BJ (cell line): Measurements from ENCODE around the gene HIVEP3. TPM values are rescaled to one million over a fixed set of nuclear protein-coding genes. Genes with fewer than 3 reads are reported as not detected.

Experiments
- CTCF ChIA-PET: fragments of 350-600 bp; formaldehyde crosslinking; extraction: SDS; loops from one replicate; lab custom pipeline; 2021; ENCODE audit warnings: antibody characterized with exemption, inconsistent platforms; lab: Yijun Ruan, JAX
- POLR2A ChIA-PET: fragments of 300-600 bp; sonication (Branson Sonifier 250); formaldehyde crosslinking; extraction: SDS; loops from one replicate; lab custom pipeline; 2021; ENCODE audit warnings: antibody characterized with exemption; lab: Charles Lee
- DNase-seq: peaks from one replicate; pipeline ENCODE4 v3.0.0-alpha.2; 2011; ENCODE audit warnings: low read depth
- H3K27me3 ChIP-seq: 2 replicates; pipeline ENCODE4 v1.6.0; 2011; ENCODE audit warnings: low read length; ENCODE audit not compliant: control insufficient read depth, insufficient read depth
- H3K36me3 ChIP-seq: 2 replicates; pipeline ENCODE4 v1.5.1; 2011; ENCODE audit warnings: low read length; ENCODE audit not compliant: control insufficient read depth, insufficient read depth
- H3K4me3 ChIP-seq: 2 replicates; pipeline ENCODE4 v1.5.1; 2011; ENCODE audit warnings: low read depth, mild to moderate bottlenecking, control low read depth, low read length
- polyA plus RNA-seq: library from polyadenylated mRNA; depleted of rRNA; stranded (reverse); fragments of >200 nt; gene quantifications from 2 replicates; pipeline ENCODE4 v1.2.3, GENCODE V29; 2011
- TF ChIP-seq, protein P1 (sequence below): IDR thresholded peaks from 2 replicates; pipeline ENCODE4 v1.5.1; 2011; ENCODE audit warnings: low read depth, mild to moderate bottlenecking, control low read depth, inconsistent platforms, low read length, moderate library complexity; ENCODE audit not compliant: insufficient read depth

Gene HIVEP3
- polyA plus RNA-seq, 1 experiment: 4.0 TPM

DNA sequence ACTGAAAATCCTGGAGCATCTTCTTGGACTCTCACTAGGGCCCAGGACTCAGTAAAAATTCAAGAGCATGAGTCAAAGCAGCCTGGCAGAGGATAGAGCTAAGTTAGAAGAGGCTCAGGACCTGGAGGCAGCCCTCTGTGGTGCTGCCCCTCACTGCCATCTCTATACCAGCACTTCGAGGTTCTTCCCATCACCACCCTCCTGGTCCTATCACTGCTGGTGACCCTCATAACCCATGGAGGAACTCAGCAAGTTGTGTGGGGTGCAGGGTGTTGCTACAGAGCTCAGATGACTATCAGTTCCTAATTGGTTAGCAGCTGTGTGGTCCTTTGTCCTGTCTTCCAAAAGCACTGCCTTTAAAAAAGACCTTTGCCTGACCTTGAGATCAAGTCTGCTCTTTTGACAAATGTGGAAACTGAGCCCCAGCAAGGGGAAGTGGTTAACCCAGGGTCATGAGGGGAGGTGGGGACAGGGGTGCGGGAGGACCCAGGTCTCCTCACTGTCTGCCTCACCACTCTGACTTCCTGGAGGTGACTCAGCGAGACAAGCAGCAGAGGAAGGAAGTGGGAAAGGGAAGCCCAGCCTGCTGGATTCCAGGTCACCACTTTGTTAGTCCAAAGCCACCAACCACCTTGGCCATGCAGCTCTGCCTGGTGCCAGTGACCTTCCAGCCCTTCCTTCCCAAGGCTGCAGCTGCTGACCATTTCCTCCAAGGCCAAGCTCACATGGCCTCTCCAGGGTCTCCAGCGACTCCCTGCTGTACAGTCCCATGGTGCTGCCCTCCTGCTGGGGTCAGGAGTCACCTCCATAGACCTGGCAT, 234.8 kb downstream of the HIVEP3 start:
- no peaks in the 10 kb centered on the region for H3K36me3 ChIP-seq
- DNase-seq: no peak
- ChIA-PET CTCF (interaction anchor here (1.0 to 1.2 kb wide), 2 partner anchors 105 to 110 kb away, joined by 3 read pairs; no protein-coding TSS in a partner anchor), POLR2A (no interaction called here)
- TF ChIP-seq, protein P1, sequence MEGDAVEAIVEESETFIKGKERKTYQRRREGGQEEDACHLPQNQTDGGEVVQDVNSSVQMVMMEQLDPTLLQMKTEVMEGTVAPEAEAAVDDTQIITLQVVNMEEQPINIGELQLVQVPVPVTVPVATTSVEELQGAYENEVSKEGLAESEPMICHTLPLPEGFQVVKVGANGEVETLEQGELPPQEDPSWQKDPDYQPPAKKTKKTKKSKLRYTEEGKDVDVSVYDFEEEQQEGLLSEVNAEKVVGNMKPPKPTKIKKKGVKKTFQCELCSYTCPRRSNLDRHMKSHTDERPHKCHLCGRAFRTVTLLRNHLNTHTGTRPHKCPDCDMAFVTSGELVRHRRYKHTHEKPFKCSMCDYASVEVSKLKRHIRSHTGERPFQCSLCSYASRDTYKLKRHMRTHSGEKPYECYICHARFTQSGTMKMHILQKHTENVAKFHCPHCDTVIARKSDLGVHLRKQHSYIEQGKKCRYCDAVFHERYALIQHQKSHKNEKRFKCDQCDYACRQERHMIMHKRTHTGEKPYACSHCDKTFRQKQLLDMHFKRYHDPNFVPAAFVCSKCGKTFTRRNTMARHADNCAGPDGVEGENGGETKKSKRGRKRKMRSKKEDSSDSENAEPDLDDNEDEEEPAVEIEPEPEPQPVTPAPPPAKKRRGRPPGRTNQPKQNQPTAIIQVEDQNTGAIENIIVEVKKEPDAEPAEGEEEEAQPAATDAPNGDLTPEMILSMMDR: no peak
- no peaks in the 10 kb centered on the region for H3K27me3 ChIP-seq
- H3K4me3 ChIP-seq: no peak overlapping the region

DNA sequence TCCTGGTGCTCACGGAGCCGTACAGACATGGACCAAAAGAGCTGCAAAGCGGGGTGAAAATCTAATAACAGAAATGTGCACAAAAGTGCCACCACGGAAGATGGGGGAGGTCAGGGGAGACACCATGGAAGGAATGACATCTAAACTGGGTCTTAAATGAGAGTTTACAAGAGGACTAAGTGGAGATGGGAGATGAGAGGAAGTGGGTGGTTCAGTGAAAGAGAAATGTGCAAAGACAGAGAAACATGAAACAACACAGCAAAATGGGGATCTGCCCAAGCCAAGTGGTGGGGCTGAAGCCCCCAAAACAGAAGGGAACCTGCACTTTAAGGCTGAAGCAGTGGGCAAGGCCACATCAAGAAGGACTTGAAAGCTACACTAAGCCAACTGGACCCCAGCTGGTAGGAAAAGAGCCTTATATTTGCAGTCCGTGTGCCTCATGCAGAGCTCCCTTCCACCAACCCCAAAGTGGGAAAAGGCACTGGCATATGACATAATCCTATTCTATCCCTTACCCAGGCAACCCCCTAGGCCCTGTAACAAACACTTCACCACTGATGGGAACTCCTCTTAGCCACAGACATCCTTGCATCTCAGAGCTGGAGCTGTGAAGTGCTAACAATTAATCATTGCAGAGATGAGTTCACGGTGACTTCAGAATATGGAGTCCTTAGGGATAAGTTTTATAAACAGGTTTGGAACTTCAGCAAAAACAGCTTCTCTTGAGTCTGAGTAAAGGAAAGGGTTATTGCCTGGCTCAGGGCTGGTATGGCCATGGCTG, 235.7 kb downstream of the HIVEP3 start:
- TF ChIP-seq, protein P1: no peak
- Histone ChIP-seq H3K27me3 (no peaks in the 10 kb centered on the region), H3K4me3 (no peak overlapping the region), H3K36me3 (no peaks in the 10 kb centered on the region)
- CTCF ChIA-PET: interaction anchor here (1.0 to 1.2 kb wide), 2 partner anchors 105 to 110 kb away, joined by 3 read pairs; no protein-coding TSS in a partner anchor
- DNase-seq: no peak
- POLR2A ChIA-PET: no interaction called here

- TF ChIP-seq, protein P1: no peak
- Histone ChIP-seq H3K36me3 (no peaks in the 10 kb centered on the region), H3K27me3 (no peaks in the 10 kb centered on the region), H3K4me3 (no peak overlapping the region)
- POLR2A ChIA-PET: no interaction called here
- CTCF ChIA-PET: interaction anchor here (1.2 kb wide), 1 partner anchor 8 kb away, joined by 3 read pairs; no protein-coding TSS in a partner anchor
- no peak for DNase-seq
These were observed 236.6 kb downstream of the HIVEP3 start for GRCh38 chr1:41682149-41682548.

DNA sequence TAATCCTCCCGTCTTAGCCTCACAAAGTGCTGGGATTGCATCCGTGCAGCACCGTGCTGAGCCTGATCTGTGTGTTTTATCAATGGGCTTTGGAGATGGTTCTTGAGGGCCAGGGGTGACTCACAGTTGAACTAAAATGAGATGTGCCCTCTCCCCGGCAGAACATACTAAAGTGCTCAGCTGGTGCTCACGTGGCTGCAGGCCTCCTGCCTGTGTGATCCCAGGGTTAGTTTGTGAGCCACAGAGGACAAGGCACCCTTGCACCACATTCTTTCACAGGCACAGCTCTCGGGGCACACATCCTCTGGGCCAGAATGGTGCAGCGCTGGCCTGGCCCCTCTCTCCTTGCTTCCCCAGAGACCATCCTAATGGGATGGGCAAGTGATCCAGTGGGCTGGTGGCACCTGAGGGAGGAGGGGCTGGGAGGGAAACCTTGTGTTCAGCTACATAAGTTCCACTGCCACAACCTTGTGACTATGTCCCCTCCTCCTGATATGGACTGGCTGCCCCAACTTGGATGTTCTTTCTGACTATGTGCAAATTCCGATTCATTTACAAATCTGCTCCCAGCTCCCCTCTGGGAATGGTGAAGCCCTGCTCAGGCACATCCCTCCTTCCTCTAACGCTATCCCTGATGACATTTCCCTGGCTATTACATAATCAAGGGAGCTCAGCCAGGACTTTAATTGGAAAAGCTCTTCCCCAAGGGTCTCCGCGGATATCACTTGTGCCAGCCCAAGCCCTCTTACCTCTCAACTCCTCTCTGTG, 237.2 kb downstream of the HIVEP3 start:
- CTCF ChIA-PET: interaction anchor here (1.2 kb wide), 1 partner anchor 9 kb away, joined by 3 read pairs; no protein-coding TSS in a partner anchor
- Histone ChIP-seq H3K27me3 (no peaks in the 10 kb centered on the region), H3K36me3 (no peaks in the 10 kb centered on the region), H3K4me3 (no peak overlapping the region)
- POLR2A ChIA-PET: interaction anchor here (0.6 kb wide), 2 partner anchors 65 to 1713 kb away, joined by 3 to 6 read pairs; no protein-coding TSS in a partner anchor
- TF ChIP-seq, protein P1: no peak
- no peak for DNase-seq
